Measurements from ENCODE around the gene KLF6.

GRCh38 chr10:3770611-3771110 lies 14.3 kb downstream of the KLF6 start:
- no peak for TF ChIP-seq CTCF (IDR thresholded peaks at IDR 0.05; ENCODE audit: insufficient read depth, low read length, poor library complexity, severe bottlenecking)
- no peak for TF ChIP-seq EZH2phosphoT487 (conservative IDR thresholded peaks at IDR 0.05; ENCODE audit: low read length)
